ENCODE measurements around the gene PAIP1.
"Not testable (repeated sequence)": the region's sequence is repeated elsewhere in the genome, so short reads cannot be mapped to it uniquely, and the experiment has no call there.

Gene PAIP1

GRCh38 chr5:43602461-43603343 lies 45.8 kb upstream of the PAIP1 start, which contains the start of gene NNT:
Gene NNT, plus strand, starts transcription at chr5:43603180. Its CDS starts 6,016 bp downstream, at chr5:43609196.
- H3K36me3 ChIP-seq, result no peaks in the 10 kb centered on the region
- peak within 1 kb of the TSS; percentile 64 to 85 for H3K4me3 ChIP-seq (ENCODE audit: low read depth in 1 of 2, low read length in 1 of 2)
- H3K9me3 ChIP-seq, result no peaks in the 10 kb centered on the region
- H3K27ac ChIP-seq, result peak within 1 kb of the TSS; percentile 74
- no peaks in the 10 kb centered on the region for H3K27me3 ChIP-seq
- TF ChIP-seq CTCF (IDR thresholded peaks at IDR 0.05), result peak; percentile 8
- H3K4me1 ChIP-seq (ENCODE audit: control insufficient read depth in 1 of 2, insufficient read depth in 1 of 2, low read depth in 1 of 2, low read length in 1 of 2), result peaks cover 24 to 28% of the 10 kb centered on the region in 2 experiments

- no peak for TF ChIP-seq CTCF (IDR thresholded peaks at IDR 0.05)
- no peak overlapping the region for H3K27ac ChIP-seq
- no peaks in the 10 kb centered on the region for H3K27me3 ChIP-seq
- no peaks in the 10 kb centered on the region for H3K9me3 ChIP-seq
- peaks cover 24 to 28% of the 10 kb centered on the region in 2 experiments for H3K4me1 ChIP-seq (ENCODE audit: control insufficient read depth in 1 of 2, insufficient read depth in 1 of 2, low read depth in 1 of 2, low read length in 1 of 2)
- H3K4me3 ChIP-seq (ENCODE audit: low read depth in 1 of 2, low read length in 1 of 2), result peak overlapping the region in 1 of 2 experiments; percentile 85
- H3K36me3 ChIP-seq, result no peaks in the 10 kb centered on the region
Observed at GRCh38 chr5:43601454-43602260, 44.8 kb upstream of the PAIP1 start.

- peaks cover 18 to 19% of the 10 kb centered on the region in 2 experiments for H3K4me1 ChIP-seq (ENCODE audit: control insufficient read depth in 1 of 2, insufficient read depth in 1 of 2, low read depth in 1 of 2, low read length in 1 of 2)
- H3K27ac ChIP-seq; H3K4me3 ChIP-seq (ENCODE audit: low read depth in 1 of 2, low read length in 1 of 2); H3K27me3 ChIP-seq; H3K9me3 ChIP-seq; H3K36me3 ChIP-seq: not testable (repeated sequence)
Observed at GRCh38 chr5:43598927-43599326, 42.0 kb upstream of the PAIP1 start.

GRCh38 chr5:43592363-43592762 lies 35.5 kb upstream of the PAIP1 start:
- no peaks in the 10 kb centered on the region for H3K27me3 ChIP-seq
- no peak overlapping the region for H3K27ac ChIP-seq
- no peaks in the 10 kb centered on the region for H3K9me3 ChIP-seq
- no peaks in the 10 kb centered on the region for H3K4me1 ChIP-seq (ENCODE audit: control insufficient read depth in 1 of 2, insufficient read depth in 1 of 2, low read depth in 1 of 2, low read length in 1 of 2)
- H3K36me3 ChIP-seq, result no peaks in the 10 kb centered on the region
- TF ChIP-seq CTCF (IDR thresholded peaks at IDR 0.05), result no peak
- no peak overlapping the region for H3K4me3 ChIP-seq (ENCODE audit: low read depth in 1 of 2, low read length in 1 of 2)

GRCh38 chr5:43590700-43591099 lies 33.8 kb upstream of the PAIP1 start:
- Histone ChIP-seq H3K27ac (no peak overlapping the region), H3K36me3 (no peaks in the 10 kb centered on the region), H3K4me1 (ENCODE audit: control insufficient read depth in 1 of 2, insufficient read depth in 1 of 2, low read depth in 1 of 2, low read length in 1 of 2) (no peaks in the 10 kb centered on the region), H3K9me3 (no peaks in the 10 kb centered on the region), H3K27me3 (no peaks in the 10 kb centered on the region), H3K4me3 (ENCODE audit: low read depth in 1 of 2, low read length in 1 of 2) (no peak overlapping the region)
- TF ChIP-seq CTCF (IDR thresholded peaks at IDR 0.05), result no peak

Measured in neutrophil (primary cell).